SU-DHL-6 (cell line): ENCODE results near the gene ARL5A.

Experiments
- CTCF ChIP-seq: fragments of 200-600 bp; sonication (generic); IDR thresholded peaks from one replicate; pipeline ENCODE4 v1.5.1; 2017; ENCODE audit warnings: antibody characterized with exemption, mild to moderate bottlenecking, low read length, moderate library complexity; ENCODE audit not compliant: insufficient read depth, poor library complexity, severe bottlenecking
- EZH2phosphoT487 ChIP-seq: fragments of 200-600 bp; sonication (generic), shearing (Covaris generic); conservative IDR thresholded peaks from 2 replicates; pipeline ENCODE4 v1.6.1; 2018; ENCODE audit warnings: mild to moderate bottlenecking, antibody characterized with exemption, low read length, moderate library complexity, mixed read lengths

DNA sequence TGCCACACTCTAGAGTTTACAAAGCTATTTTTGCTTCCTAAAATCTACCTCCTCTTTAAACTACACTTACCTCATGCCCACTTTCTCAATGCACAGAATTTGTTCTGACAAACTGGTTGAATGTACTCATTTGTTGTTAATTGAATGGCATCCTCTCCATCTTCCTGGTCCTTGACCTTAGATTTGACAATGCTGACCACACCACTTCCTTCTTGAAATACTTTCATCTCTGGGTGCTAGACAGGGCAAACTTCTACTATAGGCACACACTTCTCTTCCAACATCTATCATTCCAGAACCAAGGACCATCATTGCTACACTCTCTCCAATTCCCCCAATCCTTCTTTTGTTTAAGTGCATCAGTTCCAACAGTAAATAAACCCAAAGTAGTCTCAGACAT is 22.3 kb downstream of the ARL5A start:
- TF ChIP-seq CTCF (no peak), EZH2phosphoT487 (no peak)
